ENCODE results near the gene NR1D2.
"Not testable (repeated sequence)": the region's sequence is repeated elsewhere in the genome, so short reads cannot be mapped to it uniquely, and the experiment has no call there.

The NR1D2 gene

DNA sequence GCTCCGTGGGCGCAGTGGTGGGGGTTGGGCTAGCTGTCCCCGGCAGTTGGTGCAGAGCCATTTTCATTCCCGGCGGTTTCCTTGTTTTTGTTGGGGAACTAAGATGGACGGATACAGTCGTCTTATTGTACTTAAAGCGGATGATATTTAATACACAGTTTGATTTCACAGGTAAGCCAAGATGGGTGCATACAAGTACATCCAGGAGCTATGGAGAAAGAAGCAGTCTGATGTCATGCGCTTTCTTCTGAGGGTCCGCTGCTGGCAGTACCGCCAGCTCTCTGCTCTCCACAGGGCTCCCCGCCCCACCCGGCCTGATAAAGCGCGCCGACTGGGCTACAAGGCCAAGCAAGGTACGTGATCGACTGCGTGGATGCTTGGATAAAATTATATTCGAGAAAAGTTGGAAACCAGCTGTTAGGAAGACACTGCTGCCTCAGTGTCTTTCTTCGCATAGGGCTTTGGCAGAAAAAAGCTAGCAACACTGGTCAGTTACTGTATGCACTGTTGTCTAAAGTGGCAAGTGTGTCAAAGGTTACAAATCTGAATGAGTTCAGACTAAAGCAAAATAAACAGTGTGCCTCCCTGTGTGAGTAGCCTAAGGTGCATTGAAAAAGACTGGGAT, 27.3 kb upstream of the NR1D2 start:
- DNase-seq, result peak; percentile 60
- not testable (repeated sequence) for H3K27ac ChIP-seq (ENCODE audit: low read length, poor library complexity, severe bottlenecking); H2BK15ac ChIP-seq (ENCODE audit: low read depth, poor library complexity, severe bottlenecking); H3K9me3 ChIP-seq (ENCODE audit: control insufficient read depth, low read length); H4K91ac ChIP-seq (ENCODE audit: low read length); H2BK12ac ChIP-seq (ENCODE audit: low read length in 2 of 2); H3K79me1 ChIP-seq (replicated peaks; ENCODE audit: low read length, poor library complexity, severe bottlenecking); H3K27me3 ChIP-seq (ENCODE audit: control insufficient read depth in 1 of 2, insufficient read depth in 1 of 2, low read length in 2 of 2); H2BK120ac ChIP-seq (ENCODE audit: low read depth, low read length); H3K4me1 ChIP-seq (ENCODE audit: control insufficient read depth, insufficient read depth, low read depth, low read length); H2BK5ac ChIP-seq (ENCODE audit: low read depth, low read length, poor library complexity, severe bottlenecking); H2AFZ ChIP-seq (ENCODE audit: low read depth, low read length)
- under 1% methylated on average over 17 of the region's 21 CpGs for WGBS
- H3K4ac ChIP-seq (ENCODE audit: low read depth in 1 of 2, low read length in 2 of 2), result peak overlapping the region; percentile 76 to 80
- H3K9ac ChIP-seq (ENCODE audit: low read length), result peak overlapping the region; percentile 97
- peaks cover 5 to 37% of the 10 kb centered on the region in 2 experiments for H3K36me3 ChIP-seq (ENCODE audit: control insufficient read depth in 1 of 2, insufficient read depth in 2 of 2, low read depth in 1 of 2, low read length in 2 of 2)
- peak overlapping the region in 1 of 2 experiments; percentile 92 for H3K14ac ChIP-seq (ENCODE audit: low read length in 2 of 2)
- peak overlapping the region in 1 of 2 experiments; percentile 72 for H3K23ac ChIP-seq (ENCODE audit: low read length in 2 of 2)
- H4K8ac ChIP-seq (ENCODE audit: low read length), result peak overlapping the region; percentile 77
- H3K18ac ChIP-seq (ENCODE audit: low read depth in 1 of 2, low read length in 2 of 2), result peak overlapping the region; percentile 90 to 96
- H3K4me3 ChIP-seq (ENCODE audit: insufficient read depth in 1 of 2, low read depth in 1 of 2, low read length in 2 of 2), result peak overlapping the region; percentile 80 to 92
- H2AK5ac ChIP-seq (ENCODE audit: low read length, severe bottlenecking), result peak overlapping the region; percentile 58
- H3K4me2 ChIP-seq (ENCODE audit: low read length, poor library complexity, severe bottlenecking), result peak overlapping the region; percentile 90

DNA sequence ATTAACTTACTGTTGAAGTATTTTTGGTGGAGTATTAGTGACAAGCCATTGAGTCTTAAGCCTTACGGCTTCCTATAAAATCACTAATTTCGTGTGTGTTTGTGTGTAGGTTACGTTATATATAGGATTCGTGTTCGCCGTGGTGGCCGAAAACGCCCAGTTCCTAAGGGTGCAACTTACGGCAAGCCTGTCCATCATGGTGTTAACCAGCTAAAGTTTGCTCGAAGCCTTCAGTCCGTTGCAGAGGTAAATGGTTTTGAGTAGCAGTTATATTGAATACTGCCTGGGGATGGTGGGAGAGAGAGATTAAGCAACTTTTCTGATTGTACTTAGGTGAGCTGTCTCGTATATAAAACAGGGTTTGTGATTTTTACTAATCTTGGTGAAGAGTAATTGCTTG, 26.8 kb upstream of the NR1D2 start:
- not testable (repeated sequence) for H3K79me1 ChIP-seq (replicated peaks; ENCODE audit: low read length, poor library complexity, severe bottlenecking); DNase-seq; H2BK120ac ChIP-seq (ENCODE audit: low read depth, low read length); H2BK5ac ChIP-seq (ENCODE audit: low read depth, low read length, poor library complexity, severe bottlenecking); H3K23ac ChIP-seq (ENCODE audit: low read length in 2 of 2); H3K9me3 ChIP-seq (ENCODE audit: control insufficient read depth, low read length); H2AK5ac ChIP-seq (ENCODE audit: low read length, severe bottlenecking); H2AFZ ChIP-seq (ENCODE audit: low read depth, low read length); H3K4me1 ChIP-seq (ENCODE audit: control insufficient read depth, insufficient read depth, low read depth, low read length); H2BK12ac ChIP-seq (ENCODE audit: low read length in 2 of 2); H3K27me3 ChIP-seq (ENCODE audit: control insufficient read depth in 1 of 2, insufficient read depth in 1 of 2, low read length in 2 of 2); H2BK15ac ChIP-seq (ENCODE audit: low read depth, poor library complexity, severe bottlenecking); H4K8ac ChIP-seq (ENCODE audit: low read length); H3K4ac ChIP-seq (ENCODE audit: low read depth in 1 of 2, low read length in 2 of 2); H3K14ac ChIP-seq (ENCODE audit: low read length in 2 of 2); H3K27ac ChIP-seq (ENCODE audit: low read length, poor library complexity, severe bottlenecking); H4K91ac ChIP-seq (ENCODE audit: low read length); H3K18ac ChIP-seq (ENCODE audit: low read depth in 1 of 2, low read length in 2 of 2)
- peak overlapping the region in 1 of 2 experiments; percentile 92 for H3K4me3 ChIP-seq (ENCODE audit: insufficient read depth in 1 of 2, low read depth in 1 of 2, low read length in 2 of 2)
- H3K4me2 ChIP-seq (ENCODE audit: low read length, poor library complexity, severe bottlenecking), result peak overlapping the region; percentile 90
- WGBS, result 53% methylated on average over 12 of the region's 12 CpGs
- H3K36me3 ChIP-seq (ENCODE audit: control insufficient read depth in 1 of 2, insufficient read depth in 2 of 2, low read depth in 1 of 2, low read length in 2 of 2), result peaks cover 5 to 37% of the 10 kb centered on the region in 2 experiments
- H3K9ac ChIP-seq (ENCODE audit: low read length), result peak overlapping the region; percentile 97

DNA sequence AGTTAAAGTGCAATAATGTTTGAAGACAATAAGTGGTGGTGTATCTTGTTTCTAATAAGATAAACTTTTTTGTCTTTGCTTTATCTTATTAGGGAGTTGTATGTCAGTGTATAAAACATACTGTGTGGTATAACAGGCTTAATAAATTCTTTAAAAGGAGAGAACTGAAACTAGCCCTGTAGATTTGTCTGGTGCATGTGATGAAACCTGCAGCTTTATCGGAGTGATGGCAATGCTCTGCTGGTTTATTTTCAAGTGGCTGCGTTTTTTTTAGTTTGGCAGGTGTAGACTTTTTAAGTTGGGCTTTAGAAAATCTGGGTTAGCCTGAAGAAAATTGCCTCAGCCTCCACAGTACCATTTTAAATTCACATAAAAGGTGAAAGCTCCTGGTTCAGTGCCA, 25.5 kb upstream of the NR1D2 start:
- no peak overlapping the region for H3K4ac ChIP-seq (ENCODE audit: low read depth in 1 of 2, low read length in 2 of 2)
- no peak overlapping the region for H4K8ac ChIP-seq (ENCODE audit: low read length)
- peaks cover 6% of the 10 kb centered on the region for H3K4me1 ChIP-seq (ENCODE audit: control insufficient read depth, insufficient read depth, low read depth, low read length)
- no peak overlapping the region for H4K91ac ChIP-seq (ENCODE audit: low read length)
- peak overlapping the region; percentile 10 for H3K9ac ChIP-seq (ENCODE audit: low read length)
- H3K79me1 ChIP-seq (replicated peaks; ENCODE audit: low read length, poor library complexity, severe bottlenecking), result peaks cover 10% of the 10 kb centered on the region
- H3K36me3 ChIP-seq (ENCODE audit: control insufficient read depth in 1 of 2, insufficient read depth in 2 of 2, low read depth in 1 of 2, low read length in 2 of 2), result peaks cover 5 to 37% of the 10 kb centered on the region in 2 experiments
- H2AK5ac ChIP-seq (ENCODE audit: low read length, severe bottlenecking), result no peak overlapping the region
- no peak overlapping the region for H2AFZ ChIP-seq (ENCODE audit: low read depth, low read length)
- H3K23ac ChIP-seq (ENCODE audit: low read length in 2 of 2), result no peak overlapping the region
- H2BK120ac ChIP-seq (ENCODE audit: low read depth, low read length), result no peak overlapping the region
- no peak for DNase-seq
- H3K4me3 ChIP-seq (ENCODE audit: insufficient read depth in 1 of 2, low read depth in 1 of 2, low read length in 2 of 2), result no peak overlapping the region
- H2BK15ac ChIP-seq (ENCODE audit: low read depth, poor library complexity, severe bottlenecking), result no peak overlapping the region
- H2BK5ac ChIP-seq (ENCODE audit: low read depth, low read length, poor library complexity, severe bottlenecking), result no peak overlapping the region
- no peak overlapping the region for H2BK12ac ChIP-seq (ENCODE audit: low read length in 2 of 2)
- H3K27me3 ChIP-seq (ENCODE audit: control insufficient read depth in 1 of 2, insufficient read depth in 1 of 2, low read length in 2 of 2), result no peaks in the 10 kb centered on the region
- H3K14ac ChIP-seq (ENCODE audit: low read length in 2 of 2), result no peak overlapping the region
- no peak overlapping the region for H3K27ac ChIP-seq (ENCODE audit: low read length, poor library complexity, severe bottlenecking)
- H3K4me2 ChIP-seq (ENCODE audit: low read length, poor library complexity, severe bottlenecking), result peak overlapping the region; percentile 10
- 100% methylated on average over 2 of the region's 2 CpGs for WGBS
- H3K9me3 ChIP-seq (ENCODE audit: control insufficient read depth, low read length), result no peaks in the 10 kb centered on the region
- no peak overlapping the region for H3K18ac ChIP-seq (ENCODE audit: low read depth in 1 of 2, low read length in 2 of 2)

DNA sequence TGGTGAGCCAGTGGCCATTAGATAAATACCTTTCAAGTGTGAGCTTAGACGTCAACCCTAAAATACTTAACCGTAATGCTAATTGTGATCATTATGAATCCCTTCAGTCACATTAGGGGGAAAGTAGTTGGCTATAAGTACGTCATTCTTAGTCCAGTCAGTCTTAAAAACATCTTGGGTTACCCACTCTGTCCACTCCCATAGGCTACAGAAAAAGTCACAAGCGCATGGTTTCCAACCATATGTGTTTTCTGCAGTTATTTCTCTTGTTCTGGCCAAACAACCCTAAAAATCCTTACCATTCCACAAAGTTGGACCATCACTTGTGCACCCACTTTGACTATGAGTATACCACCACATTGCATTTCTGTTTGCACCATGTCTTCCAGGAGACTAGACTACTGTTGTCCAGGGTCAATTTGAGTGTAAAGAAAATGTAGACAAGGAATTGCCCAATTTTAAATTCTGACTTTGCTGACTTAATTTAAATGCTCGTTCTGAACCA, 24.9 kb upstream of the NR1D2 start:
- Histone ChIP-seq H2AK5ac (ENCODE audit: low read length, severe bottlenecking) (no peak overlapping the region), H3K4ac (ENCODE audit: low read depth in 1 of 2, low read length in 2 of 2) (no peak overlapping the region), H3K23ac (ENCODE audit: low read length in 2 of 2) (no peak overlapping the region), H3K27ac (ENCODE audit: low read length, poor library complexity, severe bottlenecking) (no peak overlapping the region), H3K79me1 (replicated peaks; ENCODE audit: low read length, poor library complexity, severe bottlenecking) (peaks cover 10% of the 10 kb centered on the region), H3K36me3 (ENCODE audit: control insufficient read depth in 1 of 2, insufficient read depth in 2 of 2, low read depth in 1 of 2, low read length in 2 of 2) (peaks cover 5 to 37% of the 10 kb centered on the region in 2 experiments), H2BK12ac (ENCODE audit: low read length in 2 of 2) (no peak overlapping the region), H3K4me3 (ENCODE audit: insufficient read depth in 1 of 2, low read depth in 1 of 2, low read length in 2 of 2) (no peak overlapping the region), H3K4me2 (ENCODE audit: low read length, poor library complexity, severe bottlenecking) (no peak overlapping the region), H3K4me1 (ENCODE audit: control insufficient read depth, insufficient read depth, low read depth, low read length) (peaks cover 6% of the 10 kb centered on the region), H2AFZ (ENCODE audit: low read depth, low read length) (no peak overlapping the region), H2BK120ac (ENCODE audit: low read depth, low read length) (no peak overlapping the region), H3K9me3 (ENCODE audit: control insufficient read depth, low read length) (no peaks in the 10 kb centered on the region), H3K9ac (ENCODE audit: low read length) (peak overlapping the region; percentile 10), H2BK15ac (ENCODE audit: low read depth, poor library complexity, severe bottlenecking) (no peak overlapping the region), H3K18ac (ENCODE audit: low read depth in 1 of 2, low read length in 2 of 2) (no peak overlapping the region), H3K14ac (ENCODE audit: low read length in 2 of 2) (no peak overlapping the region), H2BK5ac (ENCODE audit: low read depth, low read length, poor library complexity, severe bottlenecking) (no peak overlapping the region), H3K27me3 (ENCODE audit: control insufficient read depth in 1 of 2, insufficient read depth in 1 of 2, low read length in 2 of 2) (no peaks in the 10 kb centered on the region), H4K91ac (ENCODE audit: low read length) (no peak overlapping the region), H4K8ac (ENCODE audit: low read length) (no peak overlapping the region)
- 98% methylated on average over 4 of the region's 5 CpGs for WGBS
- no peak for DNase-seq

All from mesenchymal stem cell (in vitro differentiated cells and primary cell).